GM12891 (cell line): ENCODE measurements around the gene SND1.

ENCODE experiments used
- PAX5 ChIP-seq: IDR thresholded peaks from 2 replicates; pipeline ENCODE4 v1.6.1; 2011; ENCODE audit warnings: low read length, moderate library complexity, mild to moderate bottlenecking; ENCODE audit not compliant: insufficient read depth, severe bottlenecking
- POLR2A ChIP-seq: IDR thresholded peaks from 2 replicates; pipeline ENCODE4 v1.6.1; 2011; ENCODE audit warnings: low read depth, low read length, control low read depth
- POLR2AphosphoS5 ChIP-seq: IDR thresholded peaks from 2 replicates; pipeline ENCODE4 v1.6.1; 2011; ENCODE audit warnings: low read depth, low read length, control low read depth
- POU2F2 ChIP-seq: IDR thresholded peaks from 2 replicates; pipeline ENCODE4 v1.6.1; 2011; ENCODE audit warnings: low read depth, mild to moderate bottlenecking, control low read depth, low read length, moderate library complexity
- SPI1 ChIP-seq: IDR thresholded peaks from 2 replicates; pipeline ENCODE4 v1.6.1; 2011; ENCODE audit warnings: low read depth, low read length, control low read depth
- TAF1 ChIP-seq: IDR thresholded peaks from 2 replicates; pipeline ENCODE4 v1.6.1; 2011; ENCODE audit warnings: low read depth, low read length, control low read depth

GRCh38 chr7:127813991-127814541 is 162.1 kb downstream of the SND1 start:
- TF ChIP-seq POLR2AphosphoS5 = no peak
- TF ChIP-seq SPI1 = no peak
- TF ChIP-seq POLR2A = no peak
- TF ChIP-seq TAF1 = no peak
- no peak for TF ChIP-seq PAX5
- no peak for TF ChIP-seq POU2F2
